Measurements from ENCODE around the gene NUP210. TPM values are rescaled to one million over a fixed set of nuclear protein-coding genes. Genes with fewer than 3 reads are reported as not detected.

NUP210 gene
- total and polyA plus RNA-seq, 2 experiments from 2014 or later, result 23.7 to 41.9 TPM

GRCh38 chr3:13280811-13281506 lies 139.2 kb downstream of the NUP210 start:
- peak in 1 of 2 donors; percentile 28 for DNase-seq (ENCODE audit: low read depth in 1 of 2, low spot score in 1 of 2)
- H3K27me3 ChIP-seq, result peaks cover 23% of the 10 kb centered on the region
- H3K36me3 ChIP-seq, result no peaks in the 10 kb centered on the region
- H3K27ac ChIP-seq, result no peak overlapping the region
- peaks cover 13% of the 10 kb centered on the region for H3K4me1 ChIP-seq (ENCODE audit: low read depth)
- H3K4me3 ChIP-seq, result no peak overlapping the region
- H3K9me3 ChIP-seq (ENCODE audit: low read depth), result no peaks in the 10 kb centered on the region
- TF ChIP-seq CTCF (IDR thresholded peaks at IDR 0.05; ENCODE audit: low read depth, low read length), result no peak

GRCh38 chr3:13280122-13280790 lies 139.9 kb downstream of the NUP210 start:
- Histone ChIP-seq H3K27ac (no peak overlapping the region), H3K27me3 (peaks cover 23% of the 10 kb centered on the region), H3K4me1 (ENCODE audit: low read depth) (peaks cover 13% of the 10 kb centered on the region), H3K36me3 (no peaks in the 10 kb centered on the region), H3K9me3 (ENCODE audit: low read depth) (no peaks in the 10 kb centered on the region), H3K4me3 (no peak overlapping the region)
- TF ChIP-seq CTCF (IDR thresholded peaks at IDR 0.05; ENCODE audit: low read depth, low read length), result no peak
- no peak for DNase-seq (ENCODE audit: low read depth in 1 of 2, low spot score in 1 of 2)

GRCh38 chr3:13279532-13279910 lies 140.6 kb downstream of the NUP210 start:
- H3K27me3 ChIP-seq, result peaks cover 23% of the 10 kb centered on the region
- no peak for TF ChIP-seq CTCF (IDR thresholded peaks at IDR 0.05; ENCODE audit: low read depth, low read length)
- no peak overlapping the region for H3K27ac ChIP-seq
- H3K4me1 ChIP-seq (ENCODE audit: low read depth), result peaks cover 13% of the 10 kb centered on the region
- no peaks in the 10 kb centered on the region for H3K9me3 ChIP-seq (ENCODE audit: low read depth)
- H3K4me3 ChIP-seq, result no peak overlapping the region
- no peaks in the 10 kb centered on the region for H3K36me3 ChIP-seq
- no peak for DNase-seq (ENCODE audit: low read depth in 1 of 2, low spot score in 1 of 2)

GRCh38 chr3:13278783-13279531 lies 141.2 kb downstream of the NUP210 start:
- Histone ChIP-seq H3K4me3 (no peak overlapping the region), H3K27me3 (peaks cover 21% of the 10 kb centered on the region), H3K4me1 (ENCODE audit: low read depth) (peaks cover 13% of the 10 kb centered on the region), H3K36me3 (no peaks in the 10 kb centered on the region), H3K9me3 (ENCODE audit: low read depth) (no peaks in the 10 kb centered on the region), H3K27ac (no peak overlapping the region)
- TF ChIP-seq CTCF (IDR thresholded peaks at IDR 0.05; ENCODE audit: low read depth, low read length), result no peak
- no peak for DNase-seq (ENCODE audit: low read depth in 1 of 2, low spot score in 1 of 2)

- no peaks in the 10 kb centered on the region for H3K36me3 ChIP-seq
- no peak for DNase-seq (ENCODE audit: low read depth in 1 of 2, low spot score in 1 of 2)
- peak overlapping the region; percentile 19 for H3K27ac ChIP-seq
- TF ChIP-seq CTCF (IDR thresholded peaks at IDR 0.05; ENCODE audit: low read depth, low read length), result no peak
- peaks cover 13% of the 10 kb centered on the region for H3K27me3 ChIP-seq
- no peaks in the 10 kb centered on the region for H3K9me3 ChIP-seq (ENCODE audit: low read depth)
- H3K4me1 ChIP-seq (ENCODE audit: low read depth), result peaks cover 13% of the 10 kb centered on the region
- no peak overlapping the region for H3K4me3 ChIP-seq
Observed at GRCh38 chr3:13277860-13278531, 142.1 kb downstream of the NUP210 start.

Data from cardiac muscle cell (in vitro differentiated cells and primary cell).